GM19328 (cell line): ENCODE results near the gene CTDSPL.

Source experiments
- ATAC-seq: cut with Tn5 transposase; IDR thresholded peaks from one replicate; pipeline ENCODE4 v1.9.1; 2021; ENCODE audit warnings: mild to moderate bottlenecking, moderate library complexity; ENCODE audit not compliant: unreplicated experiment

CTDSPL gene

GRCh38 chr3:37853691-37854413 is 7.8 kb upstream of the CTDSPL start:
- ATAC-seq: no peak

- ATAC-seq: no peak
These were observed 6.2 kb upstream of the CTDSPL start for GRCh38 chr3:37855363-37855970.

GRCh38 chr3:37856381-37856780 is 5.3 kb upstream of the CTDSPL start:
- ATAC-seq: no peak

GRCh38 chr3:37858742-37859141 is 2.9 kb upstream of the CTDSPL start:
- no peak for ATAC-seq

GRCh38 chr3:37859354-37859753 is 2.3 kb upstream of the CTDSPL start:
- no peak for ATAC-seq

- ATAC-seq: no peak
These were observed 1.8 kb upstream of the CTDSPL start for GRCh38 chr3:37859908-37860199.

- no peak for ATAC-seq
These were observed 681 bp downstream of the CTDSPL start for GRCh38 chr3:37862219-37862902.

- ATAC-seq: no peak
These were observed 1.5 kb downstream of the CTDSPL start for GRCh38 chr3:37862903-37863815.

GRCh38 chr3:37863949-37864822 is 2.5 kb downstream of the CTDSPL start:
- no peak for ATAC-seq

GRCh38 chr3:37864904-37865303 is 3.2 kb downstream of the CTDSPL start:
- no peak for ATAC-seq

GRCh38 chr3:37867144-37867543 is 5.5 kb downstream of the CTDSPL start:
- ATAC-seq: no peak

GRCh38 chr3:37871858-37872257 is 10.2 kb downstream of the CTDSPL start:
- no peak for ATAC-seq

GRCh38 chr3:37872413-37873160 is 10.9 kb downstream of the CTDSPL start:
- ATAC-seq: no peak

- no peak for ATAC-seq
These were observed 14.6 kb downstream of the CTDSPL start for GRCh38 chr3:37876279-37876678.

GRCh38 chr3:37882711-37883110 is 21.0 kb downstream of the CTDSPL start:
- ATAC-seq: no peak

- ATAC-seq: no peak
These were observed 24.1 kb downstream of the CTDSPL start for GRCh38 chr3:37885814-37886213.

- no peak for ATAC-seq
These were observed 24.7 kb downstream of the CTDSPL start for GRCh38 chr3:37886395-37886794.

- no peak for ATAC-seq
These were observed 25.4 kb downstream of the CTDSPL start for GRCh38 chr3:37887062-37887461.

- no peak for ATAC-seq
These were observed 26.1 kb downstream of the CTDSPL start for GRCh38 chr3:37887824-37888223.

GRCh38 chr3:37888421-37888820 is 26.7 kb downstream of the CTDSPL start:
- ATAC-seq: no peak
